ENCODE measurements around the gene PPP2R3A. TPM values are rescaled to one million over a fixed set of nuclear protein-coding genes. Genes with fewer than 3 reads are reported as not detected.
A peak's percentile ranks its signal among the peaks of the same experiment; 100 is the strongest.
"Not testable (repeated sequence)": the region's sequence is repeated elsewhere in the genome, so short reads cannot be mapped to it uniquely, and the experiment has no call there.

PPP2R3A gene, protein sequence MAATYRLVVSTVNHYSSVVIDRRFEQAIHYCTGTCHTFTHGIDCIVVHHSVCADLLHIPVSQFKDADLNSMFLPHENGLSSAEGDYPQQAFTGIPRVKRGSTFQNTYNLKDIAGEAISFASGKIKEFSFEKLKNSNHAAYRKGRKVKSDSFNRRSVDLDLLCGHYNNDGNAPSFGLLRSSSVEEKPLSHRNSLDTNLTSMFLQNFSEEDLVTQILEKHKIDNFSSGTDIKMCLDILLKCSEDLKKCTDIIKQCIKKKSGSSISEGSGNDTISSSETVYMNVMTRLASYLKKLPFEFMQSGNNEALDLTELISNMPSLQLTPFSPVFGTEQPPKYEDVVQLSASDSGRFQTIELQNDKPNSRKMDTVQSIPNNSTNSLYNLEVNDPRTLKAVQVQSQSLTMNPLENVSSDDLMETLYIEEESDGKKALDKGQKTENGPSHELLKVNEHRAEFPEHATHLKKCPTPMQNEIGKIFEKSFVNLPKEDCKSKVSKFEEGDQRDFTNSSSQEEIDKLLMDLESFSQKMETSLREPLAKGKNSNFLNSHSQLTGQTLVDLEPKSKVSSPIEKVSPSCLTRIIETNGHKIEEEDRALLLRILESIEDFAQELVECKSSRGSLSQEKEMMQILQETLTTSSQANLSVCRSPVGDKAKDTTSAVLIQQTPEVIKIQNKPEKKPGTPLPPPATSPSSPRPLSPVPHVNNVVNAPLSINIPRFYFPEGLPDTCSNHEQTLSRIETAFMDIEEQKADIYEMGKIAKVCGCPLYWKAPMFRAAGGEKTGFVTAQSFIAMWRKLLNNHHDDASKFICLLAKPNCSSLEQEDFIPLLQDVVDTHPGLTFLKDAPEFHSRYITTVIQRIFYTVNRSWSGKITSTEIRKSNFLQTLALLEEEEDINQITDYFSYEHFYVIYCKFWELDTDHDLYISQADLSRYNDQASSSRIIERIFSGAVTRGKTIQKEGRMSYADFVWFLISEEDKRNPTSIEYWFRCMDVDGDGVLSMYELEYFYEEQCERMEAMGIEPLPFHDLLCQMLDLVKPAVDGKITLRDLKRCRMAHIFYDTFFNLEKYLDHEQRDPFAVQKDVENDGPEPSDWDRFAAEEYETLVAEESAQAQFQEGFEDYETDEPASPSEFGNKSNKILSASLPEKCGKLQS (N-terminal part only)
- total RNA-seq, result 98.1 TPM
- long read RNA-seq, full-length matches to known transcripts, result 93 of 118 reads
- long read RNA-seq, partial matches to known transcripts, result 19 of 118 reads
- long read RNA-seq, other reads (novel, unspliced or antisense), result 6 of 118 reads

DNA sequence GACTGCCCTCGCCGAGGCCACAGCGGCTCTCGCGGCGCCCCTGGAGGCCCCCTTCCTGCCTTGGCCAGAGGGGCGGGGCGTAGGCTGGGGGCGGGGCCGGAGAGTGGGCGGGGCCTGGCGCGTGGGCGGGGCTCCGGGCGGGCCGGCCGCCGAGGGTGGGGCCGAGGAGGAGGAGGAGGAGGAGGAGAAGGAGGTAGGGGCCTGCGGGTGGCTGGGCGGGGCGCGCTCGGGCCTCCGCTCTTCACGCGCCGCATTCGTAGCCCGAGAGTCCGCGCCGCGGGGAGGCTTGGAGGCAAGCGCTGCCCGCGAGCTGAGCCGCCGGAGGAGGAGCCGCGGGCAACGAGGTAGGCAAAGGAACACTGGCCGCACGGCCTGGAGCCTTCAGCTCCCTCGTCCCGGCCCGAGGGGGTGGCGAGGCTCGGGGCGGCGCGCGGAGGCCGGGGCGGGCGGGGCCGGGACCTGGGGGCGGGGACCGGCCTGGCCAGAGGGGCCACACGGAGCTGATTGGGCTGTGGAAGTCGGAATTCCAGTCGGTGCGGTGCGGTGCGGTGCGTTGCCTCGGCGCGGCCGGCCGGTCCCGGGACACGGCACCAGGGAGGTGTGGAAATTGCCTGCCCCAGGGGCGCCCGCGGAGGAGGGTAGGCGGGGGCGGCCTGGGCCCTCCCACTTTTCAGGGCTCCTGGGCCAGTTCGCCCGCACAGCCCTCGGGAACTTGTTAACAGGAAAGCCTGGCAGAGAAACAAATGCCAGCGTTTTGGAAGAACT lies at the start of gene PPP2R3A:
PPP2R3A (plus strand) TSS at position 223 of the 765 bp plus-strand sequence. CDS start 35,771 bp downstream, outside the sequence.
- intact Hi-C loops (cut with DNase I), result no loop called here
- peak; percentile 88 for DNase-seq
- ATAC-seq (ENCODE audit: poor library complexity), result peak; percentile 95

GRCh38 chr3:135916310-135916709 lies 49.2 kb upstream of the PPP2R3A start:
- intact Hi-C loops (cut with DNase I), result loop anchor here (5.0 kb wide), 1 partner anchor 126 kb away; no protein-coding TSS in a partner anchor
- ATAC-seq (ENCODE audit: poor library complexity) (no peak), DNase-seq (no peak)

GRCh38 chr3:135917076-135917475 lies 48.5 kb upstream of the PPP2R3A start:
- peak; percentile 69 for ATAC-seq (ENCODE audit: poor library complexity)
- no peak for DNase-seq
- intact Hi-C loops (cut with DNase I), result loop anchor here (5.0 kb wide), 1 partner anchor 125 kb away; no protein-coding TSS in a partner anchor

GRCh38 chr3:135917927-135918597 lies 47.5 kb upstream of the PPP2R3A start:
- no peak for DNase-seq
- no peak for ATAC-seq (ENCODE audit: poor library complexity)
- intact Hi-C loops (cut with DNase I), result loop anchor here (5.0 kb wide), 1 partner anchor 124 kb away; no protein-coding TSS in a partner anchor

DNA sequence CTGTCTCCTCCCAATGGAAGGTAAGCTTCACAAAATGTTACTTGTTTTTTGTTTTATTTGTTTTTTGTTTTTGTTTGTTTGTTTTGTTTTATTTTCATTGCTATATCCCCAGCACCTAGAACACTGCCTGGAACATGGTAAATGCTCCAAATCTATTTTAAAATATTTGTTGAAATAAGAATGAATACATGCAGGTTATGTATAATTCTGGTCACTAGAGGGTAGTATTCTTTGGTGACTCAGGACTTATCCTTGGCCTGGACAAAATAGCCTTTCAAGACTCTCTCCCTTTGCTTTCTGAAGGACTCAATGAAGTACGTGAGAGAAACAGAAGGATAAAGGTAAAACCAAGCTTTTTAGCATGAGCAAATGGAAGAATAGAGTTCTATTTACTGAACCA lies 46.9 kb upstream of the PPP2R3A start:
- intact Hi-C loops (cut with DNase I), result loop anchor here (5.0 kb wide), 1 partner anchor 124 kb away; no protein-coding TSS in a partner anchor
- peak; percentile 82 for ATAC-seq (ENCODE audit: poor library complexity)

DNA sequence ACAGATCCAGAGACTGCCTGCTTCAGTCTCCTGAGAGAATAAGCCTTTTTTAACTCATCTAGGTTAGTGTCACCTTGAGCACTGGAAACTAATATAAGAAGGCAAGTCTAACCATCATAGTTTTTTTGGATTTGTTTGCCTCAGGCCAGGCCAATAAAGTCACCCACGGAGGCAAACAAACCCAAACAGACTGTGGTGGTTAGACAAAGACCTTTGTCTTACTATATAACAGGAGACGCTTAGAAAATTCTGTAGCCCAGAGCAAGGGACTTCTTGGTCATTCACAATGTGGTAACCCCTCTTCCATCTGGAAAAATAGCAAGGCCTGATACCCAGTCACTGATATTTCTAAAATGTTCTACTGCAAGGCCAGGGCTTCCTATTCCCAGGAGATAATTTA lies 45.3 kb upstream of the PPP2R3A start:
- no peak for ATAC-seq (ENCODE audit: poor library complexity)
- intact Hi-C loops (cut with DNase I), result no loop called here

More for the DNA sequence above, 46.9 kb upstream of the PPP2R3A start:
- DNase-seq, result no peak

DNA sequence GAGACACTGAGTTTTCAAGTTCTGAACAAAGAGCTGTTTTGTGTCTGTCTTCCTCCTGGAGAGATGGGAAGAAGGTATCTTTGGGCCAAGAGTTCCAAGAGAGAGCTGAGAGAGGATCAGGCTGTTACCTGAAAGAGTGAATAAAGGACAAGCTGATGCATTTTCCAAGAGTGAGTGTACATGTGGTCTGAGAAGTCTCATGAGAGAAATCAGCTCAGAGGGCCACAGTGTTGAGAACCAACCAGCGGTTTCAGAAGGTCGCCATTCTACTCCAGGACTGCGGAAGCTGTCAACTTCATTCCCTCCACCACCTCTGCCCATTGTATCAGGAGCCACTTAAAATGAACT lies 42.7 kb upstream of the PPP2R3A start:
- no peak for DNase-seq
- ATAC-seq (ENCODE audit: poor library complexity), result no peak
- intact Hi-C loops (cut with DNase I), result no loop called here

More for the DNA sequence above, 45.3 kb upstream of the PPP2R3A start:
- no peak for DNase-seq

DNA sequence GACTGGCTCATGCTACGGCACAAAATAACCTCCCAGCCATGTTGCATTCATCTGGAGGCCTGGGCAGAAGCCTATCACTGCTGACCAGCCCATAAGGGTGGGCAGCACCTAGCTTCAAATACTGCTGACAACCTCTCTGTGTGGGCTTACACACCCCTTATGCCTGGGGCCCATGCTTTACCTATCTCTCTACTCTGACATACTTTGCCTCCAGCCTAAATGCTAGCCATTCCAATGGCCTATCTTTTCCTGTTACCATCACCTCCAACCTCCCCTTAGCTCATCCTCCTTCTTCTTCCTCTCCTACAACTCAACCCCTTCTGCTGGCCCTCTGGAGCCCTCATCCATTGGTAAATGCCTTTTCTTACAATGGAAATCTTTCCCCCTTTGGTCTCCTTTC lies 41.0 kb upstream of the PPP2R3A start:
- DNase-seq, result no peak
- no peak for ATAC-seq (ENCODE audit: poor library complexity)
- intact Hi-C loops (cut with DNase I), result no loop called here

DNA sequence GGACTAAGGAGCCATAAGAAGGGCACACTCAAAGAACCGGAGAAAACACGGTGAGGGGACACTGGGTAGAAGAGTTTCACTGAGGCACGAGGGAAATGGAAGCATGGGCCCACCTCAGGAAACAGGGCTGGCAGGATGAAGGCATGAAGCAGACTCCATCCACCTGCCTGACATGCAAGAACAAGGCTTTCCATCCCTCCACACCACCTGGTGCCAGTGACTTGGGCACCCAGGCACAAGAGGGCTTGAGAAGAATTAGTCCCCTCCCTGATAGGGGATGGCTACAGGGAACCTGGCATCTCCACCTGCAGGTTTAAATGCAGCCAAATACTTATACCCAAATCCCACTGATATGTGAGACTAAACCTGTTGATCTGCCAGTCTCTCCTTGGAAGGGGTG lies 38.9 kb upstream of the PPP2R3A start:
- ATAC-seq (ENCODE audit: poor library complexity), result no peak
- intact Hi-C loops (cut with DNase I), result no loop called here

GRCh38 chr3:135927155-135927554 lies 38.4 kb upstream of the PPP2R3A start:
- intact Hi-C loops (cut with DNase I), result no loop called here
- ATAC-seq (ENCODE audit: poor library complexity) (no peak), DNase-seq (no peak)

More for the DNA sequence above, 38.9 kb upstream of the PPP2R3A start:
- DNase-seq, result no peak

GRCh38 chr3:135929670-135930069 lies 35.9 kb upstream of the PPP2R3A start:
- DNase-seq (no peak), ATAC-seq (ENCODE audit: poor library complexity) (peak; percentile 93)
- intact Hi-C loops (cut with DNase I), result no loop called here

DNA sequence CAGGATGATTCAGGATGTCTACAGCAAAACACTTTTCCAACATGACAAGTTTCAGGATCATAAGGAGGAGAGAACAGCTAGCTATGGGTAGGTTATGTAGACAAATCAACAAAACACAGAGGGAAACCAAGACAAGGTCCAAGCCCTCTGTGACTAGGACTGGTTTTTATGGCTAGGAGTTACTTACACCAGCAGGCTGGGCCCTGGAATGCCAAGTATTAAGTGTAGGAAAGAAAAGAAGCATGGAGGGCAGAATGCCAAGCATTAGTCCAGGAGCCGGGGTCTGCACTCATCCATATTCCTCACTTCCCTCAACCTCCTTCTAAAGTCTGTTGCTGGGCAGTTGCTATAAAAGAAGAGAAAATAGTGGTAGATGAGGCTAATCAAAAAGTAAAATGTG lies 35.3 kb upstream of the PPP2R3A start:
- DNase-seq, result no peak
- intact Hi-C loops (cut with DNase I), result no loop called here
- ATAC-seq (ENCODE audit: poor library complexity), result peak; percentile 35

DNA sequence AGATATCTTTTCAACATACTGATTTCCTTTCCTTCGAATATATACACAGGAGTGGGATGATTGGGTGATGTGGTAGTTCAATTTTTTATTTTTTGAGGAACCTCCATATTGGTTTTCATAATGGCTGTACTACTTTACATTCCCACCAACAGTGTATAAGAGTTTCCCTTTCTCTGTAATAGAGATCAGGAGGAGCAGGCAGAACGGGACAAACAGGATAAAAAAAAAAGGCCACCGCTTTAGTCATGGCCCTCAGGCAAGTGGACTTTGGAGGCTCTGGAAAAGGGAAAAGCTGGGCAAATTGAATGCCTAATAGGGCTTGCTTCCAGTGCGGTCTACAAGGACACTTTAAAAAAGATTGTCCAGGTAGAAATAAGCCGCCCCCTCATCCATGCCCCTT lies 30.4 kb upstream of the PPP2R3A start:
- intact Hi-C loops (cut with DNase I); ATAC-seq (ENCODE audit: poor library complexity); DNase-seq: not testable (repeated sequence)

DNA sequence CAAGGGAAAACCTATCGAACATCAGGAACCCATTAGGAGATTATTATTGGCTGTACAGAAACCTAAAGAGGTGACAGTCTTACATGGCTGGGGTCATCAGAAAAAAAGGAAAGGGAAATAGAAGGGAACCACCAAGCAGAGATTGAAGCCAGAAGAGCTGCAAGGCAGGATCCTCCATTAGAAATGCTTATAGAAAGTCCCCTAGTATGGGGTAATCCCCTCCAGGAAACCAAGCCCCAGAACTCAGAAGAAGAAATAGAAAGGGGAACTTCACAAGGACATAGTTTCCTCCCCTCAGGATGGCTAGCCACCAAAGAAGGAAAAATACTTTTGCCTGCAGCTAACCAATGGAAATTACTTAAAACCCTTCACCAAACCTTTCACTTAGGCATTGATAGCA lies 27.8 kb upstream of the PPP2R3A start:
- intact Hi-C loops (cut with DNase I), result not testable (repeated sequence)

GRCh38 chr3:135944831-135945230 lies 20.7 kb upstream of the PPP2R3A start:
- DNase-seq (no peak), ATAC-seq (ENCODE audit: poor library complexity) (no peak)
- intact Hi-C loops (cut with DNase I), result no loop called here

More for the DNA sequence above, 27.8 kb upstream of the PPP2R3A start:
- ATAC-seq (ENCODE audit: poor library complexity); DNase-seq: not testable (repeated sequence)

GRCh38 chr3:135950941-135951340 lies 14.6 kb upstream of the PPP2R3A start:
- intact Hi-C loops (cut with DNase I), result no loop called here
- no peak for ATAC-seq (ENCODE audit: poor library complexity)

DNA sequence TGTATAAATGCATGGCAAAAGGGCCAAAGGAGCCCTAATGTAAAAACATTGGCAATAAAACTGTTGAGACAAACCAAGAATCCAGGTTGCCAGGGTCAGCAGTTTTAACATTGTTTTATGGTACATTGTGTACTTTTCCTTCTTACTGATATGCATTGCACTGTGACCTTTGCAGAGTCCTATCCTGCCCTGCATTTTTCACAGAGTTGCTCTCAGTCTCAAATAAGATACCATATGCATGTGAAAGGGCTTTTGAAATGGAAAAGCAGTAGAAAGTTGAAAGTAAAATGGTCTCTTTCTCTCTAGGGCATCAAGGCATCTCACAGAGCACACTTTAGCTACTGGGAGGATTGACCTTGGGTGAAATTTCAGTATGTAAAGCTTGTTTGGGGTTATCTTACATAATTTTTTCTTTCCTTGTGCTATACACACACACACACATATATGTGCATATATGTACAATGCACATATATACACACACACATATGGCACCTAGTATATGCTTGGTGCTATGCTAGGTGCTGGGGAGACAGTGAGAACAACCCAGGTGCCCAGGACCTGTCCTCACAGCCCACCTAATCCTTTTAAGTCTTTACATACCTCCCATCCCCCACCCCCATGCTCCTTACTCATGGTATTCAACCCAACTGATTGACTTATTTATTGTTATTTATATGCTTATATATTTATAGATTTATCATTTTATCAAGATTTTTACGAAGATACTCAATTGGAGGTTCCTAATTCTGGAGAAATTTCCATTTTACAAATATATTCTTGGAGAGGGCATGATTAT lies 1.2 kb upstream of the PPP2R3A start:
- DNase-seq, result no peak
- intact Hi-C loops (cut with DNase I), result no loop called here
- no peak for ATAC-seq (ENCODE audit: poor library complexity)

More at GRCh38 chr3:135950941-135951340, 14.6 kb upstream of the PPP2R3A start:
- DNase-seq, result no peak

Data from Right ventricle myocardium superior (tissue), 1 donor.